Hepatocyte (in vitro differentiated cells): ENCODE results near the gene XRCC1. TPM values are rescaled to one million over a fixed set of nuclear protein-coding genes. Genes with fewer than 3 reads are reported as not detected.
"Not testable (repeated sequence)": the region's sequence is repeated elsewhere in the genome, so short reads cannot be mapped to it uniquely, and the experiment has no call there.

Source experiments
- DNase-seq: peaks from one replicate; pipeline ENCODE4 v3.0.0-alpha.2; 2016; ENCODE audit warnings: low spot score
- H2AFZ ChIP-seq: fragments of 200-600 bp; sonication (generic); 2 replicates; pipeline ENCODE4 v1.6.0; 2016; ENCODE audit warnings: antibody characterized with exemption, mild to moderate bottlenecking
- H3K27ac ChIP-seq: fragments of 200-600 bp; sonication (generic); 2 replicates; pipeline ENCODE4 v1.5.1; 2016; ENCODE audit warnings: mild to moderate bottlenecking
- H3K27me3 ChIP-seq: fragments of 200-600 bp; sonication (generic); 2 replicates; pipeline ENCODE4 v1.6.1; 2016
- H3K36me3 ChIP-seq: fragments of 200-600 bp; sonication (generic); replicated peaks from 2 replicates; pipeline ENCODE4 v1.5.1; 2016; ENCODE audit warnings: low read depth; ENCODE audit not compliant: insufficient read depth
- H3K4me1 ChIP-seq: fragments of 200-600 bp; sonication (generic); 2 replicates; pipeline ENCODE4 v1.5.1; 2016; ENCODE audit warnings: mild to moderate bottlenecking, moderate library complexity; ENCODE audit not compliant: insufficient read depth
- H3K4me2 ChIP-seq: fragments of 200-600 bp; sonication (generic); 2 replicates; pipeline ENCODE4 v1.6.0; 2016
- H3K4me3 ChIP-seq: fragments of 200-600 bp; sonication (generic); 2 replicates; pipeline ENCODE4 v1.5.1; 2016; ENCODE audit warnings: mild to moderate bottlenecking
- H3K79me2 ChIP-seq: fragments of 200-600 bp; sonication (generic); 2 replicates; pipeline ENCODE4 v1.6.0; 2017; ENCODE audit warnings: mild to moderate bottlenecking
- H3K9me2 ChIP-seq: fragments of 200-600 bp; sonication (generic); replicated peaks from 2 replicates; pipeline ENCODE4 v1.6.0; 2017; ENCODE audit warnings: mild to moderate bottlenecking; ENCODE audit not compliant: insufficient read depth
- H3K9me3 ChIP-seq: fragments of 200-600 bp; sonication (generic); 2 replicates; pipeline ENCODE4 v1.5.1; 2016; ENCODE audit warnings: low read depth, mild to moderate bottlenecking
- H4K20me1 ChIP-seq: fragments of 200-600 bp; sonication (generic); 2 replicates; pipeline ENCODE4 v1.6.0; 2016; ENCODE audit warnings: mild to moderate bottlenecking; ENCODE audit not compliant: insufficient read depth, poor library complexity, severe bottlenecking
- EZH2 ChIP-seq: fragments of 200-600 bp; sonication (generic); IDR thresholded peaks from 2 replicates; pipeline ENCODE4 v1.6.1; 2016; ENCODE audit warnings: antibody characterized with exemption, mild to moderate bottlenecking, borderline replicate concordance
- EZH2phosphoT487 ChIP-seq: fragments of 200-600 bp; sonication (generic); IDR thresholded peaks from one replicate; pipeline ENCODE4 v1.6.1; 2018; ENCODE audit warnings: antibody characterized with exemption, mild to moderate bottlenecking, low read depth, moderate library complexity; ENCODE audit not compliant: unreplicated experiment, severe bottlenecking
- WGBS: methylation state at CpG from one replicate; pipeline ENCODE4 v1.1.6; 2016; ENCODE audit warnings: low lambda C conversion rate; ENCODE audit errors: missing lambda C conversion rate; 5-methylcytosine and 5-hydroxymethylcytosine counted together
- polyA plus RNA-seq: library from polyadenylated mRNA; unstranded; fragments of >200 nt; fragmentation: Nextera tagmentation; extraction: Ambion mirVana; gene quantifications from 2 replicates; pipeline ENCODE4 v1.2.1, GENCODE V29; 2016
- total RNA-seq: library from RNA; depleted of rRNA; stranded (reverse); fragments of >200 nt; gene quantifications from 2 replicates; pipeline ENCODE4 v1.2.3, GENCODE V29; 2014
- TF ChIP-seq, protein P1 (sequence below): fragments of 200-600 bp; sonication (generic); IDR thresholded peaks from 2 replicates; pipeline ENCODE4 v1.5.1; 2016; ENCODE audit warnings: antibody characterized with exemption, mild to moderate bottlenecking; ENCODE audit not compliant: poor library complexity

Gene XRCC1
- total and polyA plus RNA-seq, 2 experiments from 2014 or later, result 27.8 to 34.3 TPM

GRCh38 chr19:43526884-43527859, 48.2 kb downstream of the XRCC1 start, which contains the start of gene ETHE1:
Gene ETHE1, minus strand, starts transcription at chr19:43527201. Its CDS starts 24 bp downstream, at chr19:43527177.
- no peaks in the 10 kb centered on the region for H3K9me3 ChIP-seq
- H3K9me2 ChIP-seq, result no peaks in the 10 kb centered on the region
- H3K4me2 ChIP-seq, result peak within 1 kb of the TSS; percentile 82
- peak within 1 kb of the TSS; percentile 97 for H3K4me3 ChIP-seq
- H3K79me2 ChIP-seq, result peaks cover 37% of the 10 kb centered on the region
- WGBS, result 11% methylated on average over 52 of the region's 54 CpGs
- peaks cover 17% of the 10 kb centered on the region for H3K4me1 ChIP-seq
- peak within 1 kb of the TSS; percentile 94 for H2AFZ ChIP-seq
- peak within 1 kb of the TSS; percentile 69 for H3K27ac ChIP-seq
- no peaks in the 10 kb centered on the region for H3K27me3 ChIP-seq
- H4K20me1 ChIP-seq, result no peaks in the 10 kb centered on the region
- TF ChIP-seq, protein P1, sequence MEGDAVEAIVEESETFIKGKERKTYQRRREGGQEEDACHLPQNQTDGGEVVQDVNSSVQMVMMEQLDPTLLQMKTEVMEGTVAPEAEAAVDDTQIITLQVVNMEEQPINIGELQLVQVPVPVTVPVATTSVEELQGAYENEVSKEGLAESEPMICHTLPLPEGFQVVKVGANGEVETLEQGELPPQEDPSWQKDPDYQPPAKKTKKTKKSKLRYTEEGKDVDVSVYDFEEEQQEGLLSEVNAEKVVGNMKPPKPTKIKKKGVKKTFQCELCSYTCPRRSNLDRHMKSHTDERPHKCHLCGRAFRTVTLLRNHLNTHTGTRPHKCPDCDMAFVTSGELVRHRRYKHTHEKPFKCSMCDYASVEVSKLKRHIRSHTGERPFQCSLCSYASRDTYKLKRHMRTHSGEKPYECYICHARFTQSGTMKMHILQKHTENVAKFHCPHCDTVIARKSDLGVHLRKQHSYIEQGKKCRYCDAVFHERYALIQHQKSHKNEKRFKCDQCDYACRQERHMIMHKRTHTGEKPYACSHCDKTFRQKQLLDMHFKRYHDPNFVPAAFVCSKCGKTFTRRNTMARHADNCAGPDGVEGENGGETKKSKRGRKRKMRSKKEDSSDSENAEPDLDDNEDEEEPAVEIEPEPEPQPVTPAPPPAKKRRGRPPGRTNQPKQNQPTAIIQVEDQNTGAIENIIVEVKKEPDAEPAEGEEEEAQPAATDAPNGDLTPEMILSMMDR, result peak; percentile 11
- TF ChIP-seq EZH2phosphoT487 (no peak), EZH2 (no peak)
- peak; percentile 87 for DNase-seq
- H3K36me3 ChIP-seq, result no peaks in the 10 kb centered on the region

- DNase-seq, result peak; percentile 44
- Histone ChIP-seq H4K20me1 (no peaks in the 10 kb centered on the region), H3K27ac (peak overlapping the region; percentile 69), H3K4me1 (peaks cover 14% of the 10 kb centered on the region), H3K9me2 (no peaks in the 10 kb centered on the region), H3K4me3 (peak overlapping the region; percentile 97), H3K4me2 (peak overlapping the region; percentile 82), H2AFZ (peak overlapping the region; percentile 94), H3K27me3 (no peaks in the 10 kb centered on the region), H3K36me3 (no peaks in the 10 kb centered on the region), H3K79me2 (peaks cover 44% of the 10 kb centered on the region), H3K9me3 (no peaks in the 10 kb centered on the region)
- 4% methylated on average over 26 of the region's 26 CpGs for WGBS
- TF ChIP-seq EZH2 (no peak), EZH2phosphoT487 (no peak)
- TF ChIP-seq, protein P1, result no peak
Observed at GRCh38 chr19:43525836-43526771, 49.2 kb downstream of the XRCC1 start.

- peak overlapping the region; percentile 97 for H3K4me3 ChIP-seq
- peaks cover 44% of the 10 kb centered on the region for H3K79me2 ChIP-seq
- H3K27me3 ChIP-seq, result no peaks in the 10 kb centered on the region
- H4K20me1 ChIP-seq, result no peaks in the 10 kb centered on the region
- H3K4me1 ChIP-seq, result peaks cover 14% of the 10 kb centered on the region
- WGBS, result 17% methylated on average over 12 of the region's 12 CpGs
- H3K27ac ChIP-seq, result peak overlapping the region; percentile 69
- H2AFZ ChIP-seq, result peak overlapping the region; percentile 14
- H3K36me3 ChIP-seq, result no peaks in the 10 kb centered on the region
- H3K9me2 ChIP-seq, result no peaks in the 10 kb centered on the region
- no peaks in the 10 kb centered on the region for H3K9me3 ChIP-seq
- no peak for TF ChIP-seq EZH2
- TF ChIP-seq, protein P1, result no peak
- no peak for TF ChIP-seq EZH2phosphoT487
- peak; percentile 75 for DNase-seq
- H3K4me2 ChIP-seq, result peak overlapping the region; percentile 82
Observed at GRCh38 chr19:43524922-43525835, 50.1 kb downstream of the XRCC1 start.

GRCh38 chr19:43523696-43524095, 51.6 kb downstream of the XRCC1 start:
- H3K4me2 ChIP-seq, result not testable (repeated sequence)

More at GRCh38 chr19:43523696-43524095, 51.6 kb downstream of the XRCC1 start:
- H3K4me3 ChIP-seq, H2AFZ ChIP-seq, H3K36me3 ChIP-seq, H3K27ac ChIP-seq, H3K27me3 ChIP-seq, DNase-seq, H3K9me3 ChIP-seq, H3K9me2 ChIP-seq, H4K20me1 ChIP-seq: not testable (repeated sequence)
- peaks cover 44% of the 10 kb centered on the region for H3K79me2 ChIP-seq
- WGBS, result 98% methylated on average over 8 of the region's 8 CpGs
- peaks cover 14% of the 10 kb centered on the region for H3K4me1 ChIP-seq
